Trophoblast cell (in vitro differentiated cells and primary cell): ENCODE data around the gene WDFY1.

Experiments
- DNase-seq, 2 donors: peaks; one replicate each; pipeline ENCODE4 v3.0.0-alpha.2; 2016
- H2AFZ ChIP-seq: 2 replicates; pipeline ENCODE4 v1.6.1; 2013; ENCODE audit warnings: low read length, moderate library complexity, mild to moderate bottlenecking; ENCODE audit not compliant: insufficient read depth, poor library complexity
- H2AK5ac ChIP-seq: 2 replicates; pipeline ENCODE4 v1.6.1; 2013; ENCODE audit warnings: mild to moderate bottlenecking, low read length
- H2BK120ac ChIP-seq: 2 replicates; pipeline ENCODE4 v1.6.1; 2013; ENCODE audit warnings: low read length, mild to moderate bottlenecking, moderate library complexity; ENCODE audit not compliant: insufficient read depth, poor library complexity
- H2BK12ac ChIP-seq: 2 replicates; pipeline ENCODE4 v1.6.1; 2013; ENCODE audit warnings: mild to moderate bottlenecking, low read length, moderate library complexity
- H2BK5ac ChIP-seq: 2 replicates; pipeline ENCODE4 v1.6.1; 2013; ENCODE audit warnings: low read length, low read depth, moderate library complexity, mild to moderate bottlenecking; ENCODE audit not compliant: poor library complexity
- H3K14ac ChIP-seq: 2 replicates; pipeline ENCODE4 v1.6.1; 2013; ENCODE audit warnings: mild to moderate bottlenecking, low read length
- H3K18ac ChIP-seq: 2 replicates; pipeline ENCODE4 v1.6.1; 2013; ENCODE audit warnings: mild to moderate bottlenecking, low read length
- H3K23ac ChIP-seq: 2 replicates; pipeline ENCODE4 v1.6.1; 2013; ENCODE audit warnings: low read length
- H3K27ac ChIP-seq: 2 replicates; pipeline ENCODE4 v1.5.1; 2013; ENCODE audit warnings: low read depth, mild to moderate bottlenecking, inconsistent platforms, low read length, moderate library complexity
- H3K27me3 ChIP-seq: 2 replicates; pipeline ENCODE4 v1.6.1; 2013; ENCODE audit warnings: inconsistent platforms, mild to moderate bottlenecking, low read length, moderate library complexity; ENCODE audit not compliant: insufficient read depth
- H3K36me3 ChIP-seq, 2 experiments: 1 replicate in 1 of 2; 2 replicates in 1 of 2; pipeline ENCODE4 v1.6.1; 2013; ENCODE audit warnings: low read length in 2 of 2, mild to moderate bottlenecking in 2 of 2, moderate library complexity in 1 of 2; ENCODE audit not compliant: insufficient read depth in 2 of 2, control insufficient read depth in 1 of 2
- H3K4ac ChIP-seq: 2 replicates; pipeline ENCODE4 v1.6.1; 2013; ENCODE audit warnings: low read depth, mild to moderate bottlenecking, low read length, moderate library complexity
- H3K4me1 ChIP-seq, 2 experiments: 1 replicate in 1 of 2; 2 replicates in 1 of 2; pipeline ENCODE4 v1.6.1; 2013; ENCODE audit warnings: low read length in 2 of 2, mild to moderate bottlenecking in 2 of 2, moderate library complexity in 1 of 2; ENCODE audit not compliant: insufficient read depth in 2 of 2, control insufficient read depth in 1 of 2
- H3K4me2 ChIP-seq: 2 replicates; pipeline ENCODE4 v1.6.1; 2013; ENCODE audit warnings: inconsistent platforms, mild to moderate bottlenecking, low read length, moderate library complexity
- H3K4me3 ChIP-seq: 2 replicates; pipeline ENCODE4 v1.5.1; 2013; ENCODE audit warnings: mild to moderate bottlenecking, low read depth, low read length, inconsistent platforms
- H3K79me1 ChIP-seq: one replicate; pipeline ENCODE4 v1.6.1; 2013; ENCODE audit warnings: low read length
- H3K79me2 ChIP-seq: 2 replicates; pipeline ENCODE4 v1.6.1; 2013; ENCODE audit warnings: low read length, mild to moderate bottlenecking; ENCODE audit not compliant: control insufficient read depth, insufficient read depth, poor library complexity
- H3K9ac ChIP-seq: 2 replicates; pipeline ENCODE4 v1.6.1; 2013; ENCODE audit warnings: mild to moderate bottlenecking, low read length
- H3K9me3 ChIP-seq: 2 replicates; pipeline ENCODE4 v1.6.1; 2013; ENCODE audit warnings: low read depth, mild to moderate bottlenecking, control low read depth, inconsistent platforms, low read length; ENCODE audit not compliant: insufficient read depth
- H4K12ac ChIP-seq: 2 replicates; pipeline ENCODE4 v1.6.1; 2013; ENCODE audit warnings: low read depth, mild to moderate bottlenecking, low read length, moderate library complexity
- H4K8ac ChIP-seq: 2 replicates; pipeline ENCODE4 v1.6.1; 2013; ENCODE audit warnings: low read depth, mild to moderate bottlenecking, low read length, moderate library complexity
- H4K91ac ChIP-seq: one replicate; pipeline ENCODE4 v1.6.1; 2013; ENCODE audit warnings: low read depth, mild to moderate bottlenecking, low read length, moderate library complexity
- WGBS: extraction: QIAGEN DNeasy Blood & Tissue Kit; methylation state at CpG from one replicate; pipeline ENCODE4 v1.1.7; 2013; ENCODE audit warnings: missing lambda C conversion rate; ENCODE audit not compliant: insufficient read length, insufficient coverage; ENCODE audit errors: extremely low coverage; 5-methylcytosine and 5-hydroxymethylcytosine counted together

The WDFY1 gene

DNA sequence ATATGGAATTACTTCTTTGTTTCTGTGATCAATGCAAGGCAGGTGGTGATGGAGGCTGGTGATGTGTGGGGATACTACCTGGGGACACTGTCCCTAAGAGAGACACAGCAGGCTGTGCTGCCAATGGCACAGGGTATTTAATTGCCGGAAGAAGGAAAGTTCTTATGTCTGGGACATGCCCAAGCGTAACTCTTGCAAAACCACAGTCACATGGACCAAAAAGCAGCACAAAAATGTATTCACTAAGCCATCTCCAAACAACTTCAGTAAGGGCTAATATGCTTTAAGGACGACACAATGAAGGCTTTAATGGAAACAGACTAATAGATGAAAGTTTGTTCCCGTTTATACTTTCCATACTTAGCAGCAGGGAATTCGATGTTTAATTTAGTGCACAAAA lies 58.0 kb downstream of the WDFY1 start:
- Histone ChIP-seq H3K4me1 (peaks cover 0 to 2% of the 10 kb centered on the region in 2 experiments), H4K8ac (no peak overlapping the region), H3K4ac (no peak overlapping the region), H2AK5ac (no peak overlapping the region), H3K18ac (no peak overlapping the region), H3K23ac (no peak overlapping the region), H3K9me3 (peaks cover 1% of the 10 kb centered on the region), H2AFZ (no peak overlapping the region), H2BK12ac (no peak overlapping the region), H3K4me2 (no peak overlapping the region), H3K4me3 (no peak overlapping the region), H3K14ac (no peak overlapping the region), H4K12ac (no peak overlapping the region), H3K79me2 (no peaks in the 10 kb centered on the region), H2BK120ac (no peak overlapping the region), H2BK5ac (no peak overlapping the region), H3K79me1 (no peaks in the 10 kb centered on the region), H3K9ac (no peak overlapping the region), H3K27me3 (no peaks in the 10 kb centered on the region), H3K36me3 (peaks cover 16 to 24% of the 10 kb centered on the region in 2 experiments), H3K27ac (no peak overlapping the region), H4K91ac (peak overlapping the region; percentile 19)
- DNase-seq = peak in 1 of 2 donors; percentile 24
- no CpG with 5 or more reads among the region's 5 CpGs for WGBS

DNA sequence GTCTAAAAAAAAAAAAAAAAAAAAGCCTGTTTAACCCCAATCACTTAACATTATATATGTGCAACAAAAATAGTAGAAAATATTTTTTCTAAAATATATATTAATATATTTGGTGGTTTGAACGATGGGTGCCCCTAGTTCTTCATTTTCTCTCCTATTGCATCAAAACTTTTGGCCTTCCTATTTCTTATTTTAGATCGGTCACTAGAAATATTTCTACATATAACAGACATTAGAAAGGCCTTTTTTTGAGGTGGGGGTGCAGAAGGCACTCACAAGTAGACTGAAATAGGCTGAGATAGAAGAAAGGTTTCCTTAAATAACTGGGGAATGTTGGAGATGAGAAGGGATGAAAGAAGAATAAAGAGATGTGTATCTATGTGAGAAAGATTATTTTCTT lies 58.4 kb downstream of the WDFY1 start:
- DNase-seq = no peak
- H3K79me2 ChIP-seq = no peaks in the 10 kb centered on the region
- H2BK5ac ChIP-seq = no peak overlapping the region
- H3K27me3 ChIP-seq = no peaks in the 10 kb centered on the region
- no peak overlapping the region for H3K4ac ChIP-seq
- no peak overlapping the region for H3K23ac ChIP-seq
- no peak overlapping the region for H2BK12ac ChIP-seq
- H3K4me2 ChIP-seq = no peak overlapping the region
- peaks cover 1% of the 10 kb centered on the region for H3K9me3 ChIP-seq
- peaks cover 18 to 26% of the 10 kb centered on the region in 2 experiments for H3K36me3 ChIP-seq
- no peak overlapping the region for H3K9ac ChIP-seq
- H3K4me1 ChIP-seq = peaks cover 0 to 2% of the 10 kb centered on the region in 2 experiments
- peak overlapping the region; percentile 19 for H4K91ac ChIP-seq
- no peak overlapping the region for H3K18ac ChIP-seq
- H2BK120ac ChIP-seq = no peak overlapping the region
- no peak overlapping the region for H2AK5ac ChIP-seq
- no peaks in the 10 kb centered on the region for H3K79me1 ChIP-seq
- no peak overlapping the region for H3K4me3 ChIP-seq
- H2AFZ ChIP-seq = no peak overlapping the region
- no peak overlapping the region for H3K14ac ChIP-seq
- no peak overlapping the region for H3K27ac ChIP-seq
- WGBS = no CpG with 5 or more reads among the region's 2 CpGs
- H4K8ac ChIP-seq = no peak overlapping the region
- H4K12ac ChIP-seq = no peak overlapping the region

DNA sequence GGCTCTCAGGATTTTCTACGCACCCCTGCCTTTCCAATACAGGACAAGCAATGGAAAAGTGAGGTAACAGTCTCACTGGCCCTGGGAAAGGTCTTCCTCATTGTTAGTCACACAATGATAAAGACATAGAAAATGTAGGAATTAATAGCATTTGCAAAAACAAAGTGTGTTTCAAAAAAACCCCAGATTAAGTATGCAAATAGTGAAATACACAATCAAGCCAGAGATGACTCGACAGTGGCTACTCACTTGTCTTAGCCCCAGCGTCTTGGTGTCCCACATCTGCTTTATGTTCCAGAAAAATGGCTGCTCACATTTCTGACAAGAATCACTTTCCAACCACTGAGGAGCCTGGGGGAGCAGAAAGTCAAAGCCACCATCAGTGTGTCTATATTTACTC lies 60.7 kb downstream of the WDFY1 start:
- H3K4ac ChIP-seq = no peak overlapping the region
- H4K12ac ChIP-seq = no peak overlapping the region
- WGBS = no CpG with 5 or more reads among the region's 3 CpGs

DNA sequence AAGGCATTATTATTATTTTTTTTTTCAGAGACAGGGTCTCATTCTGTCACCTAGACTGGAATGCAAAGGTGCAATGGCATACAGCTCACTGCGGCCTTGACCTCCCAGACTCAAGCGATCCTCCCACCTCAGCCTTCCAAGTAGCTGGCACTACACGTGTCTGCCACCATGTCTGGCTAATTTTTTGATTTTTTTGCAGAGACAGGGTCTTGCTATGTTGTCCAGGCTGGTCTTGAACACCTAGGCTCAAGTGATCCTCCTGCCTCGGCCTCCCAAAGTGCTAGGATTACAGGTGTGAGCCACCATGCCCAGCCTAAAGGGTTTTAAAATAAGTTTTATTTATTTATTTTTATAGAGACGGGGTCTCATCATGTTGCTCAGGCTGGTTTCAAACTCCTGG lies 62.4 kb downstream of the WDFY1 start:
- H2BK120ac ChIP-seq = no peak overlapping the region
- no peaks in the 10 kb centered on the region for H3K27me3 ChIP-seq
- H2BK5ac ChIP-seq = no peak overlapping the region
- H3K4me1 ChIP-seq = peaks cover 0 to 5% of the 10 kb centered on the region in 2 experiments
- H3K27ac ChIP-seq = no peak overlapping the region
- H3K79me2 ChIP-seq = no peaks in the 10 kb centered on the region
- H2AFZ ChIP-seq = no peak overlapping the region
- peaks cover 11 to 25% of the 10 kb centered on the region in 2 experiments for H3K36me3 ChIP-seq
- DNase-seq = no peak
- no peaks in the 10 kb centered on the region for H3K79me1 ChIP-seq
- no peak overlapping the region for H3K23ac ChIP-seq
- H3K18ac ChIP-seq = no peak overlapping the region
- H3K4me2 ChIP-seq = no peak overlapping the region
- H4K8ac ChIP-seq = no peak overlapping the region
- no peak overlapping the region for H3K9ac ChIP-seq
- WGBS = no CpG with 5 or more reads among the region's 5 CpGs
- no peak overlapping the region for H2BK12ac ChIP-seq
- H3K4me3 ChIP-seq = no peak overlapping the region
- H3K9me3 ChIP-seq = no peaks in the 10 kb centered on the region
- H3K14ac ChIP-seq = no peak overlapping the region
- H2AK5ac ChIP-seq = no peak overlapping the region
- no peak overlapping the region for H4K12ac ChIP-seq
- H3K4ac ChIP-seq = no peak overlapping the region
- no peak overlapping the region for H4K91ac ChIP-seq

More for the DNA sequence above, 60.7 kb downstream of the WDFY1 start:
- Histone ChIP-seq H3K4me2 (no peak overlapping the region), H2AFZ (no peak overlapping the region), H3K4me3 (no peak overlapping the region), H2AK5ac (no peak overlapping the region), H3K27me3 (no peaks in the 10 kb centered on the region), H3K9ac (no peak overlapping the region), H3K27ac (no peak overlapping the region), H2BK120ac (no peak overlapping the region), H3K79me1 (no peaks in the 10 kb centered on the region), H4K91ac (no peak overlapping the region), H3K18ac (no peak overlapping the region), H3K79me2 (no peaks in the 10 kb centered on the region), H4K8ac (no peak overlapping the region), H3K9me3 (peaks cover 1% of the 10 kb centered on the region), H3K14ac (no peak overlapping the region), H2BK12ac (no peak overlapping the region), H2BK5ac (no peak overlapping the region), H3K36me3 (peaks cover 15 to 31% of the 10 kb centered on the region in 2 experiments), H3K23ac (no peak overlapping the region), H3K4me1 (peaks cover 0 to 2% of the 10 kb centered on the region in 2 experiments)
- DNase-seq = no peak
